ENCODE data around the gene BDKRB1.

DNA sequence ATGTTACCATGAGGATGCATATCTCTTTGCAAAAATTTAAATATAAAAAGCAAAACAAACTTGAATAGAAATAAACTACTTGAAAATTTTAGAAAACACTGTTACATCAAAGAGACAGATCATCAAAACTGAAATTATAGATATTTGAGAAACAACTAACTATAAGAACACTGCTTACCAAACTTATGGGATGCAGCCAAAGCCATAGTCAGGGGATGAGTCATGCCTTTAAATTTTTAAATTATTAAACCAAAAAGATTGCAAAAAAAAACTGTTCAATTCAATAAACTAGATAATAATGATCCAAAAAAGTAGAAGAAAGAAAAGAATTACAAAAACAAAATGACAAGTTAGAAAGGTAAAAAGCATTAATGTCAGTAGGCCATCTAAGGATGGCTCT lies 43.9 kb upstream of the BDKRB1 start:
- TF ChIP-seq GATA3 (IDR thresholded peaks at IDR 0.05; ENCODE audit: low read depth, low read length) (no peak), GATA2 (IDR thresholded peaks at IDR 0.05; ENCODE audit: low read depth, low read length) (no peak)
